ENCODE results near the gene SLC12A7. TPM values are rescaled to one million over a fixed set of nuclear protein-coding genes. Genes with fewer than 3 reads are reported as not detected.

SLC12A7 gene
- total RNA-seq, 1 donor from 2014 or later, result 147 TPM

GRCh38 chr5:1038417-1039209 is 73.2 kb downstream of the SLC12A7 start:
- DNase-seq, result no peak
- TF ChIP-seq CTCF (IDR thresholded peaks at IDR 0.05; ENCODE audit: partially characterized antibody, unreplicated experiment), result no peak
- Mint-ChIP-seq H3K4me3 (ENCODE audit: unreplicated experiment) (no peak overlapping the region), H3K36me3 (ENCODE audit: unreplicated experiment) (peaks cover 14% of the 10 kb centered on the region), H3K27ac (ENCODE audit: unreplicated experiment) (no peak overlapping the region), H3K4me1 (ENCODE audit: low read depth, unreplicated experiment) (no peaks in the 10 kb centered on the region), H3K9me3 (ENCODE audit: unreplicated experiment) (peaks cover 21% of the 10 kb centered on the region), H3K27me3 (ENCODE audit: unreplicated experiment) (peaks cover 13% of the 10 kb centered on the region)

- no peaks in the 10 kb centered on the region for H3K4me1 Mint-ChIP-seq (ENCODE audit: low read depth, unreplicated experiment)
- H3K27ac Mint-ChIP-seq (ENCODE audit: unreplicated experiment), result no peak overlapping the region
- peaks cover 14% of the 10 kb centered on the region for H3K36me3 Mint-ChIP-seq (ENCODE audit: unreplicated experiment)
- peaks cover 21% of the 10 kb centered on the region for H3K9me3 Mint-ChIP-seq (ENCODE audit: unreplicated experiment)
- H3K4me3 Mint-ChIP-seq (ENCODE audit: unreplicated experiment), result no peak overlapping the region
- peak; percentile 14 for DNase-seq
- no peak for TF ChIP-seq CTCF (IDR thresholded peaks at IDR 0.05; ENCODE audit: partially characterized antibody, unreplicated experiment)
- peaks cover 13% of the 10 kb centered on the region for H3K27me3 Mint-ChIP-seq (ENCODE audit: unreplicated experiment)
Measured at GRCh38 chr5:1037671-1038416, 74.0 kb downstream of the SLC12A7 start.

- no peaks in the 10 kb centered on the region for H3K4me1 Mint-ChIP-seq (ENCODE audit: low read depth, unreplicated experiment)
- H3K27me3 Mint-ChIP-seq (ENCODE audit: unreplicated experiment), result peaks cover 13% of the 10 kb centered on the region
- peak; percentile 19 for DNase-seq
- no peak overlapping the region for H3K27ac Mint-ChIP-seq (ENCODE audit: unreplicated experiment)
- TF ChIP-seq CTCF (IDR thresholded peaks at IDR 0.05; ENCODE audit: partially characterized antibody, unreplicated experiment), result no peak
- H3K36me3 Mint-ChIP-seq (ENCODE audit: unreplicated experiment), result peaks cover 14% of the 10 kb centered on the region
- peaks cover 21% of the 10 kb centered on the region for H3K9me3 Mint-ChIP-seq (ENCODE audit: unreplicated experiment)
- no peak overlapping the region for H3K4me3 Mint-ChIP-seq (ENCODE audit: unreplicated experiment)
Measured at GRCh38 chr5:1037123-1037670, 74.7 kb downstream of the SLC12A7 start.

- H3K27ac Mint-ChIP-seq (ENCODE audit: unreplicated experiment), result no peak overlapping the region
- peaks cover 13% of the 10 kb centered on the region for H3K27me3 Mint-ChIP-seq (ENCODE audit: unreplicated experiment)
- H3K4me3 Mint-ChIP-seq (ENCODE audit: unreplicated experiment), result no peak overlapping the region
- H3K4me1 Mint-ChIP-seq (ENCODE audit: low read depth, unreplicated experiment), result no peaks in the 10 kb centered on the region
- H3K36me3 Mint-ChIP-seq (ENCODE audit: unreplicated experiment), result peaks cover 14% of the 10 kb centered on the region
- TF ChIP-seq CTCF (IDR thresholded peaks at IDR 0.05; ENCODE audit: partially characterized antibody, unreplicated experiment), result no peak
- DNase-seq, result no peak
- peaks cover 19% of the 10 kb centered on the region for H3K9me3 Mint-ChIP-seq (ENCODE audit: unreplicated experiment)
Measured at GRCh38 chr5:1036504-1037122, 75.2 kb downstream of the SLC12A7 start.
